ENCODE data around the gene IGHMBP2. TPM values are rescaled to one million over a fixed set of nuclear protein-coding genes. Genes with fewer than 3 reads are reported as not detected.

IGHMBP2 gene
- total RNA-seq, 1 experiment from 2014 or later: 19.3 TPM

- Histone ChIP-seq H3K9me2 (ENCODE audit: insufficient read depth) (no peaks in the 10 kb centered on the region), H3K9me3 (ENCODE audit: control insufficient read depth in 1 of 2, insufficient read depth in 1 of 2, low read depth in 1 of 2, low read length in 2 of 2) (no peaks in the 10 kb centered on the region), H3K4me3 (replicated peaks in 1 of 2; ENCODE audit: low read depth in 1 of 2, low read length in 2 of 2) (no peak overlapping the region), H3K36me3 (ENCODE audit: control insufficient read depth in 1 of 2, insufficient read depth in 2 of 2, low read length in 2 of 2) (peaks cover 17 to 23% of the 10 kb centered on the region in 2 experiments; a peak in 3 of 4 replicates), H2AFZ (ENCODE audit: low read depth, low read length, poor library complexity, severe bottlenecking) (no peak overlapping the region), H4K20me1 (ENCODE audit: insufficient read depth) (no peaks in the 10 kb centered on the region), H3K9ac (ENCODE audit: low read length) (no peak overlapping the region), H3K27me3 (ENCODE audit: insufficient read depth, low read length) (no peaks in the 10 kb centered on the region), H3K4me2 (ENCODE audit: low read length) (no peak overlapping the region), H3K27ac (ENCODE audit: low read depth, low read length) (no peak overlapping the region), H3K79me2 (ENCODE audit: insufficient read depth, low read length) (0 out of 2 replicates have a peak, but pooled peaks cover under 1% of the 10 kb centered on the region), H3K4me1 (ENCODE audit: control insufficient read depth in 1 of 2, insufficient read depth in 2 of 2, low read length in 2 of 2) (no peaks in the 10 kb centered on the region)
- ChIA-PET POLR2A (no interaction called here), RAD21 (ENCODE audit: low non-redundant PET in 1 of 2, low total read pairs in 2 of 2, uncharacterized antibody in 2 of 2, unreplicated experiment in 2 of 2) (no interaction called here), CTCF (no interaction called here)
- DNase-seq (ENCODE audit: low read depth, low spot score) (no peak), ATAC-seq (no peak)
- no TSS peak for BruUV-seq (replicated peaks)
- intact Hi-C loops (cut with micrococcal nuclease): no loop called here
- TF ChIP-seq YY1 (IDR thresholded peaks at IDR 0.05; ENCODE audit: extremely low read depth, insufficient replicate concordance, low read depth, low read length) (no peak), CBX3 (IDR thresholded peaks at IDR 0.05; ENCODE audit: low read depth) (no peak), ELF1 (IDR thresholded peaks at IDR 0.05; ENCODE audit: borderline replicate concordance, low read depth) (no peak), SIN3A (IDR thresholded peaks at IDR 0.05; ENCODE audit: low read depth) (no peak), POLR2A (IDR thresholded peaks at IDR 0.05; ENCODE audit: borderline replicate concordance, extremely low read depth, insufficient read depth, insufficient read length) (no peak), SRF (IDR thresholded peaks at IDR 0.05; ENCODE audit: low read depth) (no peak), SP1 (IDR thresholded peaks at IDR 0.05; ENCODE audit: low read depth) (no peak), EZH2phosphoT487 (IDR thresholded peaks at IDR 0.05; ENCODE audit: borderline replicate concordance) (no peak)
- TF ChIP-seq, protein P1, sequence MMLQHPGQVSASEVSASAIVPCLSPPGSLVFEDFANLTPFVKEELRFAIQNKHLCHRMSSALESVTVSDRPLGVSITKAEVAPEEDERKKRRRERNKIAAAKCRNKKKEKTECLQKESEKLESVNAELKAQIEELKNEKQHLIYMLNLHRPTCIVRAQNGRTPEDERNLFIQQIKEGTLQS (IDR thresholded peaks at IDR 0.05): no peak
Observed at GRCh38 chr11:68932933-68933577, 29.4 kb downstream of the IGHMBP2 start.

DNA sequence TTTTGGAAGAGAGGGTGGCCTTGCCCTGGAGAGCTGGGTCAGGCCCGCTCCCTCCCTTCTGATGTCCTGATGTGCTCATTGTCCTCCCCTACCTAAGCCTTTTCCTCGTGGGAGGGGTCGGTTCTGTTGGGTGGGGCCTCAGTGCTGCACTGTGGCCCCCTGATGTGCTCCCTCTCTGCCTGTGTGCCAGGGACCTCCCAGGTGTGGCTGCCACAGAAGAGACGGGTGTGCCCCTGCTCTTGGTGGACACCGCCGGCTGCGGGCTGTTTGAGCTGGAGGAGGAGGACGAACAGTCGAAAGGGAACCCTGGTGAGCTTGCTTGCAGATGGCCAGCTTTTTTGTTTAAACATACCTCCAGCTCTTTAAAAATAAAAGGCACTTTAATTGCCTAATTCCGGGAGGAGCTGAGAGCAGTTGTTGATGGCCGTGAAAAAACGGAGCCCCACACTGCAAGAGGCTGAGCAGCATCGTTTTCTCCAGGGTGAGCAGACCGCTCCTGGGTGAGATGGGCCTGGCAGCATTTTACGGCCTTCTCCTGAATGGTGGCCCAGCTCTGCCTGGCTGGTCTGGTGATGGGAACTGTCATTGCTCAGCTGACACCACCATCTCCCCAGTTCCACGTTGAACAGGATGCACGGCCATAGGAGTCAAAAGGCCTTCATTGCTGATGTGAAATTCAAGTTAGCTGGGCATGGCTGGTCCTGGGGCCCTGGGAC is 30.1 kb downstream of the IGHMBP2 start:
- Histone ChIP-seq H3K9me3 (ENCODE audit: control insufficient read depth in 1 of 2, insufficient read depth in 1 of 2, low read depth in 1 of 2, low read length in 2 of 2) (no peaks in the 10 kb centered on the region), H3K4me1 (ENCODE audit: control insufficient read depth in 1 of 2, insufficient read depth in 2 of 2, low read length in 2 of 2) (no peaks in the 10 kb centered on the region), H3K79me2 (ENCODE audit: insufficient read depth, low read length) (no peaks in the 10 kb centered on the region), H4K20me1 (ENCODE audit: insufficient read depth) (no peaks in the 10 kb centered on the region), H3K9ac (ENCODE audit: low read length) (no peak overlapping the region), H3K4me2 (ENCODE audit: low read length) (no peak overlapping the region), H3K27ac (ENCODE audit: low read depth, low read length) (no peak overlapping the region), H3K36me3 (ENCODE audit: control insufficient read depth in 1 of 2, insufficient read depth in 2 of 2, low read length in 2 of 2) (peaks cover 20 to 21% of the 10 kb centered on the region in 2 experiments; a peak in 3 of 4 replicates), H2AFZ (ENCODE audit: low read depth, low read length, poor library complexity, severe bottlenecking) (no peak overlapping the region), H3K9me2 (ENCODE audit: insufficient read depth) (no peaks in the 10 kb centered on the region), H3K27me3 (ENCODE audit: insufficient read depth, low read length) (no peaks in the 10 kb centered on the region), H3K4me3 (replicated peaks in 1 of 2; ENCODE audit: low read depth in 1 of 2, low read length in 2 of 2) (no peak overlapping the region)
- CTCF ChIA-PET: interaction anchor here (0.6 kb wide), 1 partner anchor 64 kb away, joined by 3 read pairs; no protein-coding TSS in a partner anchor
- intact Hi-C loops (cut with micrococcal nuclease): no loop called here
- TF ChIP-seq POLR2A (IDR thresholded peaks at IDR 0.05; ENCODE audit: borderline replicate concordance, extremely low read depth, insufficient read depth, insufficient read length): no peak
- TF ChIP-seq CEBPB (IDR thresholded peaks at IDR 0.05; ENCODE audit: low read depth): no peak
- TF ChIP-seq, protein P1 (IDR thresholded peaks at IDR 0.05): no peak
- TF ChIP-seq, protein P2, sequence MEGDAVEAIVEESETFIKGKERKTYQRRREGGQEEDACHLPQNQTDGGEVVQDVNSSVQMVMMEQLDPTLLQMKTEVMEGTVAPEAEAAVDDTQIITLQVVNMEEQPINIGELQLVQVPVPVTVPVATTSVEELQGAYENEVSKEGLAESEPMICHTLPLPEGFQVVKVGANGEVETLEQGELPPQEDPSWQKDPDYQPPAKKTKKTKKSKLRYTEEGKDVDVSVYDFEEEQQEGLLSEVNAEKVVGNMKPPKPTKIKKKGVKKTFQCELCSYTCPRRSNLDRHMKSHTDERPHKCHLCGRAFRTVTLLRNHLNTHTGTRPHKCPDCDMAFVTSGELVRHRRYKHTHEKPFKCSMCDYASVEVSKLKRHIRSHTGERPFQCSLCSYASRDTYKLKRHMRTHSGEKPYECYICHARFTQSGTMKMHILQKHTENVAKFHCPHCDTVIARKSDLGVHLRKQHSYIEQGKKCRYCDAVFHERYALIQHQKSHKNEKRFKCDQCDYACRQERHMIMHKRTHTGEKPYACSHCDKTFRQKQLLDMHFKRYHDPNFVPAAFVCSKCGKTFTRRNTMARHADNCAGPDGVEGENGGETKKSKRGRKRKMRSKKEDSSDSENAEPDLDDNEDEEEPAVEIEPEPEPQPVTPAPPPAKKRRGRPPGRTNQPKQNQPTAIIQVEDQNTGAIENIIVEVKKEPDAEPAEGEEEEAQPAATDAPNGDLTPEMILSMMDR (IDR thresholded peaks at IDR 0.05 in 2 of 3, conservative IDR thresholded peaks at IDR 0.05 in 1 of 3; ENCODE audit: borderline replicate concordance in 1 of 3, insufficient read depth in 1 of 3, low read depth in 2 of 3, low read length in 2 of 3): no peak
- BruUV-seq (replicated peaks): no TSS peak
- ATAC-seq (no peak), DNase-seq (ENCODE audit: low read depth, low spot score) (no peak)
- RAD21 ChIA-PET (ENCODE audit: low non-redundant PET in 1 of 2, low total read pairs in 2 of 2, uncharacterized antibody in 2 of 2, unreplicated experiment in 2 of 2): interaction anchor here in 1 of 2 experiments (0.6 kb wide), 1 partner anchor 8 kb away, joined by 3 read pairs; no protein-coding TSS in a partner anchor
- POLR2A ChIA-PET: no interaction called here

Measured in HCT116 (cell line).